LoVo (cell line): ENCODE data around the gene IFNGR1.

ENCODE experiments used
- DNase-seq: peaks from one replicate; pipeline ENCODE4 v3.0.0-alpha.2; 2016; ENCODE audit warnings: low spot score

The IFNGR1 gene

DNA sequence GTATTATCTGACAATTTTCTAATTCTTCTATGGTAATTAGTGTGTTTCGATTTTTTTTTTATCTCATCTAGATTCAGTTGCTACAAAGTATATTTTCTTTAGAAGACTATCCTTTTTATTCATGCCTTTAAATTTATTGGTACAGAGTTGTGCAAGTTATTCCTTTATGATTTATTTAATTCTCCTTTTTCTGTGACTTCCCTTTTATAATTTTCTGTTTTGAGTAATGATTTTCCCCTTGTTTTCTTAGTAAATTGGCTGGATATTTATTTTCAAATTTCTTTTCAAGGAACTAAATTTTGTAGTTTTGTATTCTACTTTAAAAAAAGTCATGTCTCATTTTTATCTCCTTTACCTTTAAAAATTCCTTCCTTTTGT, 43.3 kb downstream of the IFNGR1 start:
- no peak for DNase-seq

DNA sequence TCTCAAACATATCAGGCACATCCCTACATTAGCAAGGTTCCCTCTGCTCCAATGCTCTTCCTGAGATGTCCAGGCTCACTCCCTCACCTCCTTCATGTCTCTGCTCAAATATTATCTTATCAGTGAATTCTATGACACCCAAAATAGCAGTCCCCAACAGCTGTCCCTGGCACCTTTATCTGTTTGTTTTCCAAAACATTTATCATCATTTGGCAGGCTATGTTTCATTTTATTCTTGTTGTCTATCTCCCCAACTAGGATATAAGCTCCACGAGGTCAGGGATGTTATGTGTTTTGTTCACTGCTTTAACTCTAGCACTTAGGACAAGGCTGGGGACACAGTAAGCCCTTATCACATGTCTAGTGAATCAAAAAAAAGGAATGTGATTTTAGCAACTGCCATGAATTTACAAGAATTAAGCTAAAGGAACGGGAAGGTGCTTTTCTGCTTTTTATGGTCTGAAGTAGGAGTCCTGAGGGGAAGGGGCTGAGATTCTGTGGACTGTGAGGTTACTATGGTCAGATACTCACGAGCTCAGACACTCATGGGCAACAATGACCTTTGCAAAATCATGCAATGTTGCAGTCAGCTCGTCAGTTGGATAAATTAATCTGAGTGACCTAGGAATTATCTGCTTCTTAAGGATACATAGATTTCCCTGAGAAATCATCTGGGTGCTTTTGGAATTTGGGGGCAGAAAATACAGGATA, 43.9 kb downstream of the IFNGR1 start:
- no peak for DNase-seq

DNA sequence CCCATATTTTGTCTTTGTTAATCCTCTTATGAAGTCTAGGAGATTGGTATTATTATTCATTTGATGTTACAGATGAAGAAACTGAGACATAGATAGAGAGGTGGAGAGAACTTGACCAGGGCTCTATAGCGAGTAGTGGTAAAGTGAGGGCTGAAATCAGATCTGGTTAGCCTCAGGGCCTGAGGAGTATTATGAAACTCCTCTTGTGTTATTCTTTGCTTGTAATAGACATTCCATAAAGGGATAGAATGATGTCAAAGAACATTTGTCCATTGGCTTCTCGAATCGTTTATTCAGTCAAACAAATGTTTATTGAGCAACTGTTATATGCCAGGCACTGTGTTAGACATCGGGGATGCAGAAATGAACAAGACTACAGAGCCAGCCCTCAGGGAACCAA, 45.7 kb downstream of the IFNGR1 start, which contains the start of gene IL22RA2:
Gene IL22RA2, minus strand, starts transcription at position 144 of the 400 bp plus-strand sequence. CDS start 11,895 bp downstream, outside the sequence.
- no peak for DNase-seq

DNA sequence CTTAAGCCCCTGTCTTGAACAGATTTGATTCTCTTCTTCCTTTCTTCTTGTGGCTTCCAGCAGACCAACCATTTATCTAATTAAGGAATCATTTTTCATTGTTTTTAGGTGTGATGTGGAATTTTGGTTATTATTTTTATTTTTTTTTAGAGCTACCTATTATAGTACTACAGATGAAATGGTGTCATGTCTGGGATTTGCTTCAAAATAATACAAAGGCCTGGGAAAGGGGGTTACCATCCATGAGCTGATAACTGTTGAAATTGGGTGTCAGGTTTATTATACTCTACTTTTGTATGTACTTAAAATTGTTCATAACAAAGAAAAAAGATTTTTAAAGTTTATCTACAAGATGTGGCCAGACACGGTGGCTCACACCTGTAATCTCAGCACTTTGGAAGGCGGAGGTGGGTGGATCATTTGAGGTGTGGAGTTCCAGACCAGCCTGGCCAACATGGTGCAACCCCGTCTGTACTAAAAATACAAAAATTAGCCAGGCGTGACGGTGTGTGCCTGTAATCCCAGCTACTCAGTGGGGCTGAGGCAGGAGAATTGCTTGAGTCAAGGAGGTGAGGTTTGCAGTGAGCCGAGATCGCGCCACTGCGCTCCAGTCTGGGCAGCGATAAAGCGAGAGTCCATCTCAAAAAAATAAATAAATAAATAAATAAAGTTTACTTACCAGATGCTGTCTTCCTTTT, 46.3 kb downstream of the IFNGR1 start:
- DNase-seq = no peak

DNA sequence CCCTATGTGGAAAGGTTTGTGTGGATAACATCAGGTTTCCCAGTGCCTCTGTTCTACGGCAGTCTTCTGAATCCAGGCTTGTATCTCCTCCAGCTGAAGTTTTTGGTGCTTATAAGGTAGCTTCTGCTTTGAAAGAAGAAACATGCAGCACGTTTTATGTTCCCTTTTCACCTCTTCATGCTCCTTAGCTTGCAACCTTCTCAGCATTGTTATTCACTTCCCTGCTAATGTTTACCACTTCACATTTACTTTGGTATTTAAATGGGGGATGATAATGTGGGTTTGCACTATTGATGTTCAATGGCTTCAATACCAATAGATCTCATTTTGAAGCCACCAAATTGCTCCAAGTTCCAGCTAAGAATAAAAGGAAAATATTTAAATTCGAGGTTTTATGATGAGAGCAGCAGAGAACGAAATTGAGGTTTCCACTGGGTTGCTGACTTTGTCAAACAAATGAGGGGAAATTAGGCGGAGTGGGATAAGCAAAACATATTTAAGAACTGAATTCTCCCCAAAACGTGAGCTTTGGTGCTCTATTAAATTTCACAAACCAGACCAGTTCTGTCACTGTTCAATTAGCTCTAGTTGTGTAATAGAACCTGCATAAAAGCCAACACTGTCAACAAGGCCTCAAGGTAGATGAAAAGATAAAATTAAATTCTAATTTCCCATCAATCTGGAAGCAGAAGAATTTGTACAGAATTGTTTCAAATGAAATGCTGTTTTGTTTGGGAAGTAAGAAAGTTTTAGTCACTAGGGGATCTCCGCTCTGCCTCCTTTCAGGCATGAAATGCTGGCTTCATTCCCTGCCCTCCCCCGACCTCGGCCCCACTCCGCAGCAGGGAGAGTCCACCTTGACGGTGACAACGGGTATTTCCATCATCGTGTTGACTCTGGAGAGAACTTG, 47.1 kb downstream of the IFNGR1 start:
- no peak for DNase-seq

DNA sequence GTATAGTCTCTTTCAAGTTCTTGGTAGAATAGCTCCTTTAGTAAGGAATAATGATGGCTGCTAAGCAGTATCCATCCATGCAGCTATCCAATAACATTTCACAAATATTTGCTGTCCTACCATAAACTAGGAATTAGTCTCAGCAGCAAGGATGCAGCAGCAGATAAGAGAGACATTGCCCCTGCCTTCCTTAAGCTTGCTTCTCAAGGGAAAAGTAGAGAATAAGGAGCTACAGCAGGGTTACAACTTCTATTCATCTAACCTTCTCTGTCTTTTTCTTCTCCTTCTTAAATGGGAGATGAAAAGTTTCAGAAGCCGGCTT, 48.2 kb downstream of the IFNGR1 start:
- no peak for DNase-seq

DNA sequence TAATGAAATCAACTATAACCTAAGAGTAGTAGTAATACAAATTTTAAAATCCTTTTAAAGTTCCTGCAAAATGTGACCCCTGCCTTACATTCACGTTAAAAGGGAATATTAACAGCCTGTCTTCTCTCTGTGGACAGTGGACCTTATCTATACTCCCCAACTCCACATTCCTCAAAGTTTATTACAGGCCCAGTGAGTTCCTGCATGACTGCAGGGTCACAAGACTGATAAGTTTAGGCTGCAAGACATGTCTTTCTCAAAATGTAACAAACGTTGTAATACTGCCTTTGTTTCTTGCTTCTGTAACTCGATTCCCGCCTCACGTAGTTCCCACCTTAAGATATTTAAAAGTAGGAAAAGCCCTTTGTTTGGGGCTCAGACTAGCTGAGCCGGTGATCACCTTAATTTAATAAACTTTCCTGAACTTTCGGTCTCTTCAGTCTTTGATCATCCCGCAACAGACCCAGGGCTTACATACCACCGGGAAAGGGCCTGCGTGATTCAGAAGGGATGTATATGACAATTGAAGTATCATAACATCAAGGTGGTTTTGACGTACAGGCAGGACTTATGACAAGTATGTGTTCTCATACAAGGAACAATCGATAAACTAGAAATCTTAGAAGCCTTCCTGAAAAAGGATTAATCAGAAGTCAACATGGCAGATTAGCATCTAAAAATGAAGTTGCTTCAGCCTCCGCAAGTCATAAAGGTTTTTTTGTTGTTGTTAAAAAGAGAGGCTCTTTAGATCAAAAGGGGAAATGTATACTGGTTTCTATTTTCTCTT, 48.7 kb downstream of the IFNGR1 start:
- DNase-seq = no peak

DNA sequence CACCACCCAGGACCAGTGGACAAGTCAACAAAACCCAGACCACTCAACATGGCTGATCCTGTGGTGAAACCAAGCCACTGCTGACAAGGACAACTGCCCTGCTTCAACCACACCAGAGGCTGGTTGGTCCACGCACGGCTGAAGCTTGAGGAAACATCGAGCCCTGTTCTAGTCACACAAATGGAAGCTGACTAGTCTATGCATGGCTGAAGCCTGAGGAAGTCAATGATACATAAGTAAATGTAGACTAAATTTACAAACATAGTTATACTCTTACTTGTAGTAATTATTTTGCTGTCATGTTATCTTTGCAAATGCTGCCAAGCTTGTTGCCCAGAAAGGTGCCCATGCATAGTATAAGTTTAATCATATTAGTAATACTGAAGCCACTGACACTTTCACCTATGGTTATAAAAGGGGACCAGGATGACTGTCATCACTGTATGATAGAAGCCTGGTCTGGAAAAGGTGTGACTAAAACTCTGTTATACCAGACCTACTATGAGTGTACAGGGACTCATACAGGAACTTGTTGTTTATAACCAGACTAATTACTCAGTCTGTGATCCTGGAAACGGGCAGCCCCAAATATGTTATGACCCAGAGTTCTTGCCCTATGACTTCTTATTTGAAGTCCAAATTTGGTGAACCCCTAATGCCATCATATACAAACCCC, 51.3 kb downstream of the IFNGR1 start:
- no peak for DNase-seq

DNA sequence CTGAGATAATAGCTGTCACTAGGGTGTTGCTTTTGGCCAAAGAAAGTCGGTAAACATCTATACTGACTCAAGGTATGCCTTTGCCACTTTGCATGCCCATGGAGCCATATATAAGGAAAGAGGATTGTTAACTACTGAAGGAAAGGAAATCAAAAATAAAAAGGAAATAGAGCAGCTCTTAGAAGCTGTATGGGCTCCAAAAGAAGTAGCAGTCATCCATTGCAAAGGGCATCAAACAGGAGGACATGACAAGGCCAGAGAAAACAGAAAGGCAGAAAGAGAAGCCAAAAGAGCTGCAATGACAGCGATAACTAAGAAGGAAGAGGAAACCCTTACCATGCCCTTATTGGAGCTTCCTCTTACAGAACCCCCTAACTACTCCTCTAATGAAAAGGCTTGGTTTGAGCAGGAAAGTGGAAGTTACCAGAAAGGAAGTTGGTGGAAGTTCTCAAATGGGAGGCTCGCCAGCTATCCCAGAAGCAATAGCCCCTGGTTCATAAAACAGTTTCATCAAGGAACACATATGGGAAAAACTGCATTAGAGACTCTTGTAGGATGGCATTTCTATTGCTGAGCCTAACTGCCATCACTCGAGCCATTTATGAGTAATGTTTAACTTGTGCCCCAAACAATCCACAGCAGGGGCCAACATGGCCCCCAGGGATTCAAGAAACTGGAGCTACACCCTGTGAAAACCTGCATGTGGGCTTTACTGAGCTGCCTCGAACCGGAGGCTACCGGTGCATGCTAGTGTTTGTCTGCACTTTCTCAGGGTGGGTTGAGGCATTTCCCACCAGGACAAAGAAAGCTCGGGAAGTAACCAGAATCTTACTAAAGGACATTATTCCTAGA, 52.7 kb downstream of the IFNGR1 start:
- DNase-seq = no peak

DNA sequence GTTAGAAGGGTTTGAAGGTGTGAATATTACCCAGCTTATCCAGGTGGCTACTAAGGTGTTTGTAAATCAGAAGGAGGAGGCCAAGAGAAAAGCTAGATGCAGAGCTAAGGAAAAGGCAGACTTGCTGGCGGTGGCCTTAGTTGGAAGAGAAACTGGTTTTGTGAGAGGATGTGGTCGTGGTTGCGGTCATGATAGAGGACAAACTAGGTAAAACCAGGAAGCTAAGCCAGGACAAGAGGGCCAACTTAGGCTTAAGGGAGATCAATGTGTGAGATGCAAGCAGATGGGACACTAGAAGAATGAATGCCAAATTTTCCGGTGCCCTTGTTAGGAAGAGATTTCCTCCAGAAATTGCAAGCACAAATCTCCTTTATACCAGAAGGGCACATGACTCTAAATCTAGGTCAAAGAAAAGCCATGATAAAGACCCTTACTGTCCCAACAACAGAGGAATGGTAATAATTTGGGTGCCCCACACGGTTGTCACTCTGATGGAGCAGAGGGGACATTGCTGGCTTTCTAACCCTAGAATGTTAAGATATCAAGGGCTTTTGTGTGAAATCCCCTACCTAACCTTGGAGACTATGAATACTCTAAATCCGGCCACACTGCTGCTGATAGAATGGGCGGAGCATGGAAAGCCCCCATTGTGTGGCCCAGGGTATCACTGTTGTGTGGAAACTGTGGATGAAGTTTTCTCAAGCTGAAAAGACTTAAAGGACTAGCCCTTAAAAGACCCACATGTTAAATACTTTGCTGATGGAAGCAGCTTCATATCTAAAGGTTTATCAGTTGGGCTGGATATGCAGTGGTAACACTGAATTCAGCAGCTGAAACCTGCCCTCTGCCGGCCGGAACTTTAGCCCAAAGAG, 53.6 kb downstream of the IFNGR1 start:
- DNase-seq = no peak

DNA sequence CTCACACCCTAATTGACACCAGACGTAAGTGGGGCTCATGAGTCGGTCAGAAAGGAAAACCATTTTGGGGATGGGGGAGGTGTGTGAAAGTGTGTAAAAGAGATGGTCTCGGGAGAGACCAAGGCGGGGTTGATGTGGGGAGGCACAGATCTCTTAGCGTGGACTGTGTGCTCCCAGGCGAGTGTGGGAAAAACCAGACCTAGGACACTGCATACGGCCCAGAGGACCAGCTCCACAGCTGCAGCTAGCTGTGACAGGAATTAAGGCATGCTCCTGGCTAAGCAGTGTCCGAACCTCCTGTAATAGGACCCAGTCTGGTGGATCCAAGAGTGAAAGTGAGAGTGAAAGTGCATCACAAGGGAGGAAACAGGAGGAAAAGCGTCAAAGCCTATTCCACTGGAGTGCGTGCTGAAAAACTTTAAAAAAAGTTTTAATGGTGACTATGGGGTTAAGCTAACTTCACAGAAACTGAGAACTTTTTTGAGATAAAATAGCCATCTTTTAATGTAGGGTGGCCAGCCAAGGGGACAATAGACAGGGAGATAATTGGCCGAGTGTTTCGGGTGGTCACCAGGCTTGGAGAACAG, 55.4 kb downstream of the IFNGR1 start:
- no peak for DNase-seq

DNA sequence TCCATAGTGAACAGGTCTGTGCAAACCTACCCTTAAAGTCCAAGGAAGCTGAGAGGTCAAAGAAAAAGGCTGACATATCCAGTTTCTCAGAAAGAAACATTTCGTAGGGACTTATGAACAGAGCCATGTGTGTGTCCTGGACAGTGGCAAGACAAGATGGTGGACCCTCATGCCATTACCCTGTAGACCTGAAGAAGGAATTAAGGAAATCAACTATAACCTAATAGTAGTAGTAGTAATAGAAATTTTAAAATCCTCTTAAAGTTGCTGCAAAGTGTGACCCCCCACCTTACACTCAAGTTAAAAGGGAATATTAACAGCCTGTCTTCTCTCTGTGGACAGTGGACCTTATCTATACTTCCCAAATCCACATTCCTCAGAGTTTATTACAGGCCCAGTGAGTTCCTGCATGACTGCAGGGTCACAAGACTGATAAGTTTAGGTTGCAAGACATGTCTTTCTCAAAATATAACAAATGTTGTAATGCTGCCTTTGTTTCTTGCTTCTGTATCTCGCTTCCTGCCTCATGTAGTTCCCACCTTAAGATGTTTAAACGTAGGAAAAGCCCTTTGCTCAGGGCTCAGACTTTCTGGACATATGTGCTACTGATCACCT, 56.4 kb downstream of the IFNGR1 start:
- DNase-seq = no peak

DNA sequence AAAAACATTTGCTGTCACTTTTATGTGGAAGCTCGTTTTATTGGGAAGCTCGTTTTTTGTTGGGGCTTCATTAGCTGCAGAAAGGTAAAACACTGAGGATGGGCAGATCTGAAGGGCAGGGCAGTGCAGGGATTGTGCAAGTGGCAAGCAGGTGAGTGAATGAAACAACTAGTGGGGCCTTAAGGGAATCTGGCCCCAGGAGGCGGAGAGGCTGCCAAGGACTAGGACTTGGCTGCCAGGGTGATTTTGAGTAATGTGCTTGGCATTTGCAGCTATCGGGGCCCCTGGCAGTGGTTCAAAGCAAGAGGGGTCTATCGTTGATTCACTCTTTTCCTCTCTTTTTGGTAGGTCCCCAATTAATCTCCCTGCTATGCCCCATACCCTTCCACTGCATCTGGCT, 57.2 kb downstream of the IFNGR1 start:
- no peak for DNase-seq

DNA sequence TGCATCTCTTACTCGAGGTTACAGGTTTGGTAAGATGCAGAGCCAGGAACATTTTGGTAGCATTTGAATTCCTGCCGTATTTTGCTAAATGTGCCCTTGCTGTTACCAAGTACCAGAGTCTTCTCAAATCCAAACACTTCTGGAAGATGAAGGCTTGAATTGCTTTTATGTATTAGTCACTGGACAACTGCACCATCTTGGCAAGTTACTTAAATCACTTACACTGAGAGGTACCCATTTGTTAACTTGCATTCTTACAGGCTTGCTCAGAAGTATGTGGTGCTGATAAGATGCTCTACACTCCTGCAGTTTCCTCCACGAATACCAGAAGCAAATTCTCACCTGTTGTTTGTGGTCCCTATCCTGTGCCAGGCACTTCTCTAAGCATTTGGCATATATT, 58.4 kb downstream of the IFNGR1 start:
- DNase-seq = no peak

DNA sequence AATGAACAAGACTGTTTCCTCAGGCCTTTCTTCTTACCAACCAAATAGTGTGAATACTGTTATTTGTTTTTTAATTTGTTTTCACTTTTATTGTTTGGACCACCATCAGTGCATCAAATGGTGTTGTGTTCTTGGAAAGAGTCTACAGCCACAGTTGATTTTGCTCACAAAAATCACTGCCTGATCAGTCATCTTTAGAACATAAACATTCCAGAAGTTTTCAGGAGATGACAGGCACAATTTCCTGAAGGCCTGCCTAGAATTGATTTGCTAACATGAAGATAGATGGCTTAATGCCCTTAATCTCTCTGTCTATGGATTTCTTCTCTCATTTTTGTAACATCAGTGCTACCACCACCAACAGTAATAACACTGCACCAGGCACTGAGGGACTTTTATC, 59.3 kb downstream of the IFNGR1 start:
- no peak for DNase-seq

DNA sequence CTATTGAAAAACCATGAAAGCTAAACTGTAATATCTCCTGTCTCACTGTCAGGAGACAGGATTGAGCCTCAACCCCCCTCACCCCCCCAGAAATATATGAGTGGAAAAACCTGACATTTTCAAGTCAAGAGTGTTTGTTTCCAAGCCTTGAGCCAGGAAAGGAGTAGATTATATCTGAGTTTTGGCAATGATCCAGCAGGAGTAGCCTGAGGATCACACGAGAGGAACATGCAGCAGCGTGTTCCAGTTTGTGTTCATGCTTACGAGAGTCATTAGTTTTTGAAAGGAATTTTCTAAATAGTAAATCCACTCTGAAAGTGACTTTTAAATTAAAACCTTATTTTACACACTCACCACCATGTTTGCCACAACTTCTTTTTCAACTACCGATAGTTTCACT, 61.6 kb downstream of the IFNGR1 start:
- no peak for DNase-seq

DNA sequence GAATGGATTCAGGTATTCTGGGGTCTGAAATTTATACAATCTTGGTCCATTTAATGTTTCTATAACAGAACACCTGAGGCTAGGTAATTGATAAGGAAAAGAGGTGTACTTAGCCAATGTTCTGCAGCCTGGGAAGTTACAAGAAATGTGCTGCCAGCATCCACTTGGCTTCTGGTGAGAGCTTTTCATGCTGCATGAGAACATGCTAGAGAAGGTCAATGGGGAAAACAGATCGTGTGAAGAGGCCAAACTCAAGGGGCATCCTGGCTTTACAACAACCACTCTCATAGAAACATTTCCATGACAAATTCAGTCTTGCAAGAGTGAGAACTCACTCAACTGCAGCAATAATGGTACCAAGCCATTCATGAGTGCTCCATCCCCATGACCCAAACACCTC, 62.5 kb downstream of the IFNGR1 start:
- DNase-seq = no peak

DNA sequence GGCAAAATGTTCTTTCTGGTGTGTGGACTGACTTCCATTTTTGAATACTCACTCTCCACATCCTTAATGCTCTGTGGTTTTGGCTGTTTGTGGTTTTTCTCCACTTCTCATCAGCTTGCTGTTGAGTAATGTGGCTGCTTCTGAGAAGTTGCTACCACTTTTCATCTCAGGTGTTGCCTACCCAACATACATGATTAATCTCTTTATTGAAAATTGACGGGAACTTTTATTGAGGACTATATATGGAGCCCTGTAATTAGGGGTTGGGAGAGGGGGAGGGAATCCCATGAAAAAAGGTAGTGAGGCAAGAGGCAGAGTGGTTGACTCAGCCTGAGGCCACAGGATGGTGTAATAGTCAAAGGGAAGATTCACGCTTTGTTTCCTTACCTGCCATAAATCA, 63.4 kb downstream of the IFNGR1 start:
- no peak for DNase-seq

DNA sequence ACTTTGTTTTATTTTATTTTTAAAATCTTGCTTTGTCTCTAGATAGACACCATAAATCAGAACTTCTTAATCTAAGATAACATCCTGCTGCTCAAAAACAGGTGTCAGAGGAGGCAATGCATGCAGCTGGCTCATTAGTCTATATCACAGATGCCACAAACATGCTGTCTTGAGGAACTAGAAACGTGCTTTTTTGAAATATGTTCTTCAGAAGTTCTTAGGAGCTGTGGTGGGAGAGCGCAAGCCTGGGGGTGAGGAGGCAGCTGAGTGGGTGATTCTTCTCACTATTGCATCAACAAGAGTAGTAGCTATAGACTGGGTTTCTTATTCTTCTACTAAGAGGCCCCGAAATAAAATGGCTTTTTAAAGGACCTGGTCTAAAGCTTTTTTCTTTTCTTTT, 69.1 kb downstream of the IFNGR1 start:
- no peak for DNase-seq
